ENCODE data around the gene KCND2.

GRCh38 chr7:120718361-120718760 lies 445.4 kb downstream of the KCND2 start:
- TF ChIP-seq CTCF (conservative IDR thresholded peaks at IDR 0.05) (no peak), EZH2 (IDR thresholded peaks at IDR 0.05; ENCODE audit: low read depth) (no peak)
